Kidney (tissue), 14 donors: ENCODE results near the gene OGA. TPM values are rescaled to one million over a fixed set of nuclear protein-coding genes. Genes with fewer than 3 reads are reported as not detected.

Experiments
- DNase-seq, 5 donors: peaks; one replicate each; pipeline ENCODE4 v3.0.0-alpha.2; 2013 to 2020
- FAIRE-seq: peaks from 2 replicates; lab custom pipeline; 2012; peaks lifted over from hg19 to GRCh38; lab: Jason Lieb, UNC
- H3K27ac ChIP-seq, 2 donors: one replicate each; pipeline ENCODE4 v1.7.0; 2013; ENCODE audit warnings: low read depth in 2 of 2, low read length in 2 of 2, inconsistent platforms in 1 of 2
- H3K27me3 ChIP-seq: one replicate; pipeline ENCODE4 v1.7.1; 2013; ENCODE audit warnings: low read length, inconsistent platforms; ENCODE audit not compliant: control insufficient read depth, insufficient read depth
- H3K36me3 ChIP-seq, 3 donors: one replicate each; pipeline versions ENCODE4 v1.7.0 to v1.7.1; 2013; ENCODE audit warnings: low read length in 3 of 3, control low read depth in 1 of 3, inconsistent platforms in 1 of 3; ENCODE audit not compliant: insufficient read depth in 3 of 3, control insufficient read depth in 2 of 3
- H3K4me1 ChIP-seq, 3 donors: one replicate each; pipeline versions ENCODE4 v1.7.0 to v1.7.1; 2013; ENCODE audit warnings: low read length in 3 of 3, inconsistent platforms in 1 of 3, low read depth in 1 of 3; ENCODE audit not compliant: control insufficient read depth in 2 of 3, insufficient read depth in 2 of 3
- H3K4me3 ChIP-seq, 3 donors: one replicate each; pipeline versions ENCODE4 v1.7.0 to v1.8.1; 2013; ENCODE audit warnings: low read length in 3 of 3, control low read depth in 1 of 3, inconsistent platforms in 1 of 3
- H3K9ac ChIP-seq, 3 donors: one replicate each; pipeline versions ENCODE4 v1.7.0 to v1.7.1; 2013; ENCODE audit warnings: low read length in 3 of 3, control low read depth in 1 of 3, inconsistent platforms in 1 of 3
- H3K9me3 ChIP-seq, 3 donors: one replicate each; pipeline versions ENCODE4 v1.7.0 to v1.7.1; 2013; ENCODE audit warnings: low read length in 3 of 3, control low read depth in 1 of 3, inconsistent platforms in 1 of 3; ENCODE audit not compliant: control insufficient read depth in 2 of 3, insufficient read depth in 1 of 3
- CTCF ChIP-seq: IDR thresholded peaks from 3 replicates; pipeline ENCODE4 v1.5.1; 2012; ENCODE audit warnings: mild to moderate bottlenecking, moderate library complexity, borderline replicate concordance; ENCODE audit not compliant: insufficient read depth; ENCODE audit errors: extremely low read depth
- intact Hi-C: fragments of 100-400 bp; cut with DNase I; formaldehyde crosslinking; loops from one replicate; pipeline ENCODE4 v1.11.1; 2022
- polyA plus RNA-seq: library from polyadenylated mRNA; stranded (reverse); fragments of 350-450 nt; fragmentation: Illumina TruSeq; extraction: RNeasy Lipid Tissue Mini Kit (QIAGEN cat#74804); gene quantifications from one replicate; pipeline ENCODE4 v1.2.3, GENCODE V29; 2014; ENCODE audit warnings: low read depth, low replicate concordance; ENCODE audit not compliant: insufficient read depth
- total RNA-seq: library from RNA; stranded (reverse); fragmentation: NEBNext Ultra II Directional; extraction: Animal tissue kit (Norgen Biotek cat#: 25700); gene quantifications from one replicate; pipeline ENCODE4 v1.2.1, GENCODE V29; 2021
- donor health status: control.
- donor health status: control.
- donor health status: control.
- donor health status: control.
- donor health status: control.
- donor health status: DM: yes; HTN: yes; CAD: no.
- donor health status: Normal renal cell carcinoma (clear cell type).

Gene OGA
- total and polyA plus RNA-seq, 2 donors from 2014 or later, result 33.4 to 146 TPM

DNA sequence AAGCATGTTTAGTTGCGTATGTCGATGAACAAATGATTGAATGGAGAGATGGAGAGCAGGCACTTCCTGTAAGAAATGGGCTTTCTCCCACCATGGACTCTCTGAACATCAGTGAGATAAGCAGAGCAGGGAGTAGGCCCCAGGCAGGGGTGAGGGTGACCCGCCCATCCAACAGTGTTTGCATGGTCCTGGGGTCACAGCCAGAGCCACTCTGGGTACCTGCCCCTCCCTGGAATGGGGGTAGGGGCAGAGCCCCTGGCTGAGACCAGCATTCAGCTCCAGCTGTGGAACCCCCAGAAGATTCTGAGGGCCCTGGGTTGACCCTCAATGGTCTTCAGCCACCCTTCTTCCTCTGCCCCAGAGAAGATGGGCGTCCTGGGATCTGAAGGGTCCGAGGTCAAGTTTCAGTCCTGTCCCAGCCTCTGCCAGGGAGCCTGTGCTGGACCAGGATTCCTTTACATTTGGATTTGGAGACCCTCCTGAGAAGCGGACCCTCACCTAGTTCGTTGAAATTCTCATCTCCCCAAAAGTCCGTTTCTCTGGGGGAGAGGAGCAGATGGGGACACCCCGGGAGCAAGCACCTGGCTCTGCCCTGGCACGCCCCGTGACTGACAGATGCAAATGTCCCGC, 40.0 kb downstream of the OGA start:
- Histone ChIP-seq H3K4me1 (peaks cover 0 to 26% (median 4%) of the 10 kb centered on the region in 3 donors), H3K36me3 (no peaks in the 10 kb centered on the region), H3K27ac (no peak overlapping the region), H3K9me3 (no peaks in the 10 kb centered on the region), H3K9ac (no peak overlapping the region), H3K27me3 (peaks cover 26% of the 10 kb centered on the region), H3K4me3 (no peak overlapping the region)
- peak in 2 of 5 donors; percentile 47 to 72 for DNase-seq
- no peak for TF ChIP-seq CTCF
- intact Hi-C loops, result loop anchor here (10.0 kb wide), 1 partner anchor 173 kb away; no protein-coding TSS in a partner anchor
- no peak for FAIRE-seq

- no peak overlapping the region for H3K9ac ChIP-seq
Measured at GRCh38 chr10:101777619-101778145, 40.6 kb downstream of the OGA start.

DNA sequence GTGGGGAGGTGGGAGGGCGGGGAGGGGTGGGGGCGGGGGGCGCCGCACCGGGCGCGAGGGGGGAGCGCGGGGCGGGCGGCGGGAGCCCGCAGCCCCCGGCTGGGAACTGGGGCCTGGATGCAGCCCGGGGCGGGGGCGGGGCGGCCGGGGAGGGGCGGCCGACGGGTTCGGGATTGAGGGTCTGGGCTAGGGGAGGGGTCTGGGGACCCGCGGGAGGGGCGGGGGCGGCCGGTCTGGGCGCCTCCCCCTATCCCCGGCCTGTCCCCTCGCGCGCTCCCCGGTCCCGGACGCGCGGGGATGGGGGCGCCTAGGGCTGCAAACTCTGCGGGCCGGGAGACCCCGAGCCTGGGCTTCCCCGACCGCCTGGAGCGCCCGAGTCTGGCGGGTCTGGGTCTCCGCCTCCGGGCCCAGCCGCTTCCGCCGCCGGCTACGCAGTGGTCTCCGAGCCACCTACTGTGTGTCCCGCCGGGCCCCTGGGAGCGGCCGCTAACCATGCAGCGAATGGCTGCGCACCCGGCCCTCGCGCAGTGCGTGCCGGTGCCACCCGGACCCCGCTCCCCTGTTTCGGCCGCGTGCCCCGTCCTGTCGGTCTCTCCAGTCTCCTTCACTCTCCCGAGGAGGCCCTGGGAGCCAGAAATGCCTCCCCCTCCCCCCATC, 42.0 kb downstream of the OGA start:
- H3K9ac ChIP-seq, result no peak overlapping the region
- no peaks in the 10 kb centered on the region for H3K9me3 ChIP-seq
- no peak overlapping the region for H3K4me3 ChIP-seq
- DNase-seq, result peak in 2 of 5 donors; percentile 53 to 73
- no peaks in the 10 kb centered on the region for H3K36me3 ChIP-seq
- no peak overlapping the region for H3K27ac ChIP-seq
- FAIRE-seq, result no peak
- TF ChIP-seq CTCF, result no peak
- intact Hi-C loops, result loop anchor here (10.0 kb wide), 1 partner anchor 171 kb away; no protein-coding TSS in a partner anchor
- peaks cover 0 to 14% (median 0%) of the 10 kb centered on the region in 3 donors for H3K4me1 ChIP-seq
- peaks cover 35% of the 10 kb centered on the region for H3K27me3 ChIP-seq

More at GRCh38 chr10:101777619-101778145, 40.6 kb downstream of the OGA start:
- no peaks in the 10 kb centered on the region for H3K9me3 ChIP-seq
- FAIRE-seq (no peak), DNase-seq (peak in 1 of 5 donors; percentile 58)
- H3K4me1 ChIP-seq, result peaks cover 0 to 23% (median 2%) of the 10 kb centered on the region in 3 donors
- no peak overlapping the region for H3K27ac ChIP-seq
- H3K4me3 ChIP-seq, result no peak overlapping the region
- H3K36me3 ChIP-seq, result no peaks in the 10 kb centered on the region
- intact Hi-C loops, result loop anchor here (10.0 kb wide), 1 partner anchor 173 kb away; no protein-coding TSS in a partner anchor
- H3K27me3 ChIP-seq, result peaks cover 31% of the 10 kb centered on the region
- TF ChIP-seq CTCF, result no peak
